ENCODE measurements around the gene GAPT.

Gene GAPT

DNA sequence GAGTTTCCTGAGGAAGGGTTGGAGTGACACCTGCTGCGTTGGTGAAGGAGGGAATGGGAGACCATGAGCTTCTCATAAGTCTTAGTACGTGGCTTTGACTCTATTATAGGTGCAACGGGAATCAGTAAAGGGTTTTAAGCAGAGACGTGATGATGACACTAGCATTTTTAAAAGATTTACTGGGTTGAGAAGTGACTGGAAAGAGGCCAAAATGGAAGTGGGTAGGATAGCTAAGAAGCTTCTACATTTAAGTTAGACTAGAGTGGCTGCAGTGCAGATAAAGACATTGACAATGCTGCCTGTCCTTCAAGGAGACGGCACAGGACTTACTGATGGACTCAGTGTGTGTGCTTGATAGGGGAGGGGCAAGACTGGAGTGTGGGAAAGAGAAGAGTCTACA lies 6.2 kb downstream of the GAPT start:
- Histone ChIP-seq H3K4ac (ENCODE audit: low read length) (no peak overlapping the region), H4K91ac (ENCODE audit: low read depth, low read length, poor library complexity) (no peak overlapping the region), H2BK12ac (ENCODE audit: low read length) (no peak overlapping the region), H4K8ac (ENCODE audit: low read depth, low read length) (no peak overlapping the region), H3K4me3 (ENCODE audit: low read length in 2 of 2) (no peak overlapping the region), H2BK120ac (ENCODE audit: low read depth, low read length) (no peak overlapping the region), H3K4me1 (ENCODE audit: control insufficient read depth in 2 of 2, insufficient read depth in 1 of 2, low read depth in 1 of 2, low read length in 2 of 2) (no peaks in the 10 kb centered on the region), H3K23ac (ENCODE audit: low read depth, low read length, poor library complexity) (no peak overlapping the region), H3K9ac (ENCODE audit: low read depth, low read length, poor library complexity) (no peak overlapping the region), H3K9me3 (replicated peaks in 1 of 2; ENCODE audit: control insufficient read depth in 2 of 2, insufficient read depth in 1 of 2, low read depth in 1 of 2, low read length in 2 of 2) (no peaks in the 10 kb centered on the region), H3K14ac (ENCODE audit: low read length) (no peak overlapping the region), H3K27ac (replicated peaks; ENCODE audit: low read length) (no peak overlapping the region), H3K79me1 (ENCODE audit: low read depth, low read length) (no peaks in the 10 kb centered on the region), H2BK5ac (ENCODE audit: low read length) (no peak overlapping the region), H3K18ac (ENCODE audit: low read length) (no peak overlapping the region), H2AFZ (ENCODE audit: low read length) (no peak overlapping the region), H3K27me3 (ENCODE audit: control insufficient read depth in 3 of 3, insufficient read depth in 3 of 3, low read depth in 1 of 3, low read length in 3 of 3) (no peaks in the 10 kb centered on the region), H2AK5ac (ENCODE audit: low read depth, low read length) (no peak overlapping the region), H2BK15ac (ENCODE audit: low read length) (no peak overlapping the region), H3K36me3 (replicated peaks in 1 of 2; ENCODE audit: control insufficient read depth in 2 of 2, insufficient read depth in 2 of 2, low read length in 2 of 2) (no peaks in the 10 kb centered on the region), H3K4me2 (ENCODE audit: insufficient read depth, low read length, poor library complexity, severe bottlenecking) (no peak overlapping the region)
- DNase-seq (ENCODE audit: low spot score), result no peak
- no CpG with 5 or more reads among the region's 5 CpGs for WGBS, 2 donors (ENCODE audit: extremely low coverage in 2 of 2, insufficient read length in 2 of 2, insufficient replicate concordance in 1 of 2)

DNA sequence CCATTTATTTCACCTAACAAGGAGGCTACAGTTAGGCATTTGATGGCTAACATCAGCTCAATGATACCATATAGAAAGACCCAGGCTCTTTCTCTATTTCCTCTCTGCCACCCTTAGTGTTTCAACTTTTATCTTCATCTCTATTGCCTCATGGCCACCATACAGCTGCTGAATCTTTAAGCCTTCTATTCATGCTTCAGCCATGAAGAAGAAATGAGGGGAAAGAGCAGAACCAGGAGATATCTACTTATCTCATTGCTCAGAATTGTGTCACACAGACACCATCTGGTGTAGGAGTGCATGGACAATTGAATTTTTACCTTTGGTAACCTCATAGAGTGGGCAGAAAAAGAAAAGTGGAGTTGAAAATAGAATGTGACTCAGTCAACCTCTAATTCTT lies 6.7 kb downstream of the GAPT start:
- H3K14ac ChIP-seq (ENCODE audit: low read length), result no peak overlapping the region
- H3K4me2 ChIP-seq (ENCODE audit: insufficient read depth, low read length, poor library complexity, severe bottlenecking), result no peak overlapping the region
- H3K4me1 ChIP-seq (ENCODE audit: control insufficient read depth in 2 of 2, insufficient read depth in 1 of 2, low read depth in 1 of 2, low read length in 2 of 2), result no peaks in the 10 kb centered on the region
- no peak overlapping the region for H2BK5ac ChIP-seq (ENCODE audit: low read length)
- no peaks in the 10 kb centered on the region for H3K9me3 ChIP-seq (replicated peaks in 1 of 2; ENCODE audit: control insufficient read depth in 2 of 2, insufficient read depth in 1 of 2, low read depth in 1 of 2, low read length in 2 of 2)
- H4K91ac ChIP-seq (ENCODE audit: low read depth, low read length, poor library complexity), result no peak overlapping the region
- H3K27me3 ChIP-seq (ENCODE audit: control insufficient read depth in 3 of 3, insufficient read depth in 3 of 3, low read depth in 1 of 3, low read length in 3 of 3), result no peaks in the 10 kb centered on the region
- no peak overlapping the region for H3K27ac ChIP-seq (replicated peaks; ENCODE audit: low read length)
- H4K8ac ChIP-seq (ENCODE audit: low read depth, low read length), result no peak overlapping the region
- no peaks in the 10 kb centered on the region for H3K79me1 ChIP-seq (ENCODE audit: low read depth, low read length)
- H2AFZ ChIP-seq (ENCODE audit: low read length), result no peak overlapping the region
- no peak overlapping the region for H3K4ac ChIP-seq (ENCODE audit: low read length)
- no peak for DNase-seq (ENCODE audit: low spot score)
- H3K36me3 ChIP-seq (replicated peaks in 1 of 2; ENCODE audit: control insufficient read depth in 2 of 2, insufficient read depth in 2 of 2, low read length in 2 of 2), result no peaks in the 10 kb centered on the region
- no peak overlapping the region for H3K18ac ChIP-seq (ENCODE audit: low read length)
- no peak overlapping the region for H3K9ac ChIP-seq (ENCODE audit: low read depth, low read length, poor library complexity)
- H2BK15ac ChIP-seq (ENCODE audit: low read length), result no peak overlapping the region
- no peak overlapping the region for H2BK12ac ChIP-seq (ENCODE audit: low read length)
- no peak overlapping the region for H3K4me3 ChIP-seq (ENCODE audit: low read length in 2 of 2)
- H2AK5ac ChIP-seq (ENCODE audit: low read depth, low read length), result no peak overlapping the region
- H3K23ac ChIP-seq (ENCODE audit: low read depth, low read length, poor library complexity), result no peak overlapping the region
- H2BK120ac ChIP-seq (ENCODE audit: low read depth, low read length), result no peak overlapping the region

DNA sequence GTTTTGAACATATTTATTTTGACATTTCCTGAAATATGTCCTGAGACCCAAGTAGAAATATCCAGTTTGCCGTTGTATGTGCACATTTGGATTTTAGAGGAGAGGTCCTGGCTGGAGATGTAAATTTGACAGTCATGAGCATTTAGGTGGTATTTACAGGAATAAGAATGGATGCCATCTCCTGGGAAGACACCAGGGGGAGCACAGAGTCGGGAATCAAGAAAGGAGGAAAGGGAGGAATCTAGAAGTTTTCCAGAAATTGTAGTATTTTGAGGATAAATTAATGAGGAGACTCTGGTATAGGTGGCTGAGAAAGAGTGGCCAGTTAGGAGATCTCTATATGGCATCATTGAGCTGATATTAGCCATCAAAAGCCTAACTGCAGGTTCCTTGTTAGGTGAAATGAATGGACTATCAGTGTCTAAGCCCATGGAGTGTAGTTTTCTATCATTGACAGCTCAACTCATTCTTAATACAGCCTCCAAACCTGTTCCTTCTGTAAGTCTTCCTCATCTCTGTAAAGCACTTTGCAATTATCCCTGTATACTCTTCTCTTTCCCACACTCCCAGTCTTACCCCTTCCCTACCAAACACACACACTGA lies 7.2 kb downstream of the GAPT start:
- Histone ChIP-seq H3K36me3 (replicated peaks in 1 of 2; ENCODE audit: control insufficient read depth in 2 of 2, insufficient read depth in 2 of 2, low read length in 2 of 2) (no peaks in the 10 kb centered on the region), H2BK12ac (ENCODE audit: low read length) (no peak overlapping the region), H4K8ac (ENCODE audit: low read depth, low read length) (no peak overlapping the region), H3K27me3 (ENCODE audit: control insufficient read depth in 3 of 3, insufficient read depth in 3 of 3, low read depth in 1 of 3, low read length in 3 of 3) (no peaks in the 10 kb centered on the region), H3K9me3 (replicated peaks in 1 of 2; ENCODE audit: control insufficient read depth in 2 of 2, insufficient read depth in 1 of 2, low read depth in 1 of 2, low read length in 2 of 2) (no peaks in the 10 kb centered on the region), H3K18ac (ENCODE audit: low read length) (no peak overlapping the region), H3K4ac (ENCODE audit: low read length) (no peak overlapping the region), H3K14ac (ENCODE audit: low read length) (no peak overlapping the region), H3K23ac (ENCODE audit: low read depth, low read length, poor library complexity) (no peak overlapping the region), H3K4me1 (ENCODE audit: control insufficient read depth in 2 of 2, insufficient read depth in 1 of 2, low read depth in 1 of 2, low read length in 2 of 2) (peaks cover 0 to under 1% of the 10 kb centered on the region in 2 donors), H3K9ac (ENCODE audit: low read depth, low read length, poor library complexity) (no peak overlapping the region), H3K27ac (replicated peaks; ENCODE audit: low read length) (no peak overlapping the region), H2AK5ac (ENCODE audit: low read depth, low read length) (no peak overlapping the region), H3K4me3 (ENCODE audit: low read length in 2 of 2) (no peak overlapping the region), H3K4me2 (ENCODE audit: insufficient read depth, low read length, poor library complexity, severe bottlenecking) (no peak overlapping the region), H2BK5ac (ENCODE audit: low read length) (no peak overlapping the region), H2BK15ac (ENCODE audit: low read length) (no peak overlapping the region), H2BK120ac (ENCODE audit: low read depth, low read length) (no peak overlapping the region), H4K91ac (ENCODE audit: low read depth, low read length, poor library complexity) (no peak overlapping the region), H3K79me1 (ENCODE audit: low read depth, low read length) (no peaks in the 10 kb centered on the region), H2AFZ (ENCODE audit: low read length) (no peak overlapping the region)
- WGBS, 2 donors (ENCODE audit: extremely low coverage in 2 of 2, insufficient read length in 2 of 2, insufficient replicate concordance in 1 of 2), result no CpG with 5 or more reads among the region's 2 CpGs
- peak; percentile 12 for DNase-seq (ENCODE audit: low spot score)

DNA sequence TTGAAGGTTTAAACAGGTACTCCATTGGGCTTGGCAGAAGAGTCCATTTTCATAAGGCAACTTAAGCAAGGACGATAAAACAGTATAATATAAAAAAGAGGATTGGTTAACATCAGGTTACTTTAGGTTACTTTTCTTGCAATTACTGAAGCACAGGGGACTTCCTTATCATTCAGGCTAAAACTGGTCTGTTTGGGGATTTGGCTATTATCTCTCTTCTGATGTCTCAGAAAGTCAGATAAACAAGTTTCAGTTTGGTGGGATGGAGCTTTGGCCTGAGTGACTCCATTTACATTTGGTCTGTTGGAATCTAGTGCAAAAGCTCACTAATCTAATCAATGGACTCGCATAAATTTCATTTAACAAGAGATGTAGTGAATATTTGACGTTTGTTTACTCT lies 8.0 kb downstream of the GAPT start:
- Histone ChIP-seq H3K36me3 (replicated peaks in 1 of 2; ENCODE audit: control insufficient read depth in 2 of 2, insufficient read depth in 2 of 2, low read length in 2 of 2) (no peaks in the 10 kb centered on the region), H4K8ac (ENCODE audit: low read depth, low read length) (no peak overlapping the region), H3K18ac (ENCODE audit: low read length) (no peak overlapping the region), H3K14ac (ENCODE audit: low read length) (no peak overlapping the region), H3K23ac (ENCODE audit: low read depth, low read length, poor library complexity) (no peak overlapping the region), H3K27me3 (ENCODE audit: control insufficient read depth in 3 of 3, insufficient read depth in 3 of 3, low read depth in 1 of 3, low read length in 3 of 3) (no peaks in the 10 kb centered on the region), H2BK12ac (ENCODE audit: low read length) (no peak overlapping the region), H3K79me1 (ENCODE audit: low read depth, low read length) (no peaks in the 10 kb centered on the region), H2AFZ (ENCODE audit: low read length) (no peak overlapping the region), H3K9me3 (replicated peaks in 1 of 2; ENCODE audit: control insufficient read depth in 2 of 2, insufficient read depth in 1 of 2, low read depth in 1 of 2, low read length in 2 of 2) (no peaks in the 10 kb centered on the region), H4K91ac (ENCODE audit: low read depth, low read length, poor library complexity) (no peak overlapping the region), H2AK5ac (ENCODE audit: low read depth, low read length) (no peak overlapping the region), H2BK5ac (ENCODE audit: low read length) (no peak overlapping the region), H3K4me1 (ENCODE audit: control insufficient read depth in 2 of 2, insufficient read depth in 1 of 2, low read depth in 1 of 2, low read length in 2 of 2) (peaks cover 0 to 3% of the 10 kb centered on the region in 2 donors), H2BK120ac (ENCODE audit: low read depth, low read length) (no peak overlapping the region), H2BK15ac (ENCODE audit: low read length) (no peak overlapping the region), H3K27ac (replicated peaks; ENCODE audit: low read length) (no peak overlapping the region), H3K4me3 (ENCODE audit: low read length in 2 of 2) (no peak overlapping the region), H3K4ac (ENCODE audit: low read length) (no peak overlapping the region), H3K9ac (ENCODE audit: low read depth, low read length, poor library complexity) (no peak overlapping the region), H3K4me2 (ENCODE audit: insufficient read depth, low read length, poor library complexity, severe bottlenecking) (no peak overlapping the region)
- DNase-seq (ENCODE audit: low spot score), result no peak
- no CpG with 5 or more reads among the region's 3 CpGs for WGBS, 2 donors (ENCODE audit: extremely low coverage in 2 of 2, insufficient read length in 2 of 2, insufficient replicate concordance in 1 of 2)

Data from neuronal stem cell (in vitro differentiated cells).